PFSK-1 (cell line): ENCODE data around the gene ZFYVE26.

Experiments used
- POLR2AphosphoS5 ChIP-seq: IDR thresholded peaks from 2 replicates; pipeline ENCODE4 v1.6.1; 2012; ENCODE audit warnings: low read depth, mild to moderate bottlenecking, control low read depth, low read length, moderate library complexity
- TAF1 ChIP-seq: IDR thresholded peaks from 2 replicates; pipeline ENCODE4 v1.6.1; 2012; ENCODE audit warnings: low read length, control low read depth, borderline replicate concordance; ENCODE audit not compliant: insufficient read depth

- TF ChIP-seq TAF1 (no peak), POLR2AphosphoS5 (no peak)
Measured at GRCh38 chr14:67853715-67854114, 37.3 kb upstream of the ZFYVE26 start.
